Panc1 (cell line): ENCODE data around the gene MOB3C. TPM values are rescaled to one million over a fixed set of nuclear protein-coding genes. Genes with fewer than 3 reads are reported as not detected.

Source experiments
- ATAC-seq: fragments of 200-7000 bp; cut with Tn5 transposase; 2 replicates; pipeline ENCODE4 v1.9.1; 2020; ENCODE audit warnings: mild to moderate bottlenecking, moderate library complexity
- BruUV-seq: library from RNA; stranded (reverse); fragments of 400-500 nt; replicated peaks from 2 replicates; lab custom pipeline; 2021; lab: Mats Ljungman, UMichigan
- CTCF ChIA-PET: fragments of 300-600 bp; sonication (Branson Sonifier 250); formaldehyde crosslinking; loops from one replicate; lab custom pipeline; 2022; ENCODE audit warnings: antibody characterized with exemption; lab: Charles Lee
- POLR2A ChIA-PET: fragments of 300-600 bp; sonication (Branson Sonifier 250); formaldehyde crosslinking; loops from one replicate; lab custom pipeline; 2022; ENCODE audit warnings: antibody characterized with exemption; lab: Charles Lee
- DNase-seq: peaks from one replicate; pipeline ENCODE4 v3.0.0-alpha.2; 2010; ENCODE audit warnings: low read depth, low spot score
- H3K27ac ChIP-seq: 2 replicates; pipeline ENCODE4 v1.5.1; 2011; ENCODE audit warnings: mild to moderate bottlenecking, low read length, inconsistent platforms
- H3K27me3 ChIP-seq: fragments of 200-500 bp; sonication (Bioruptor generic); 2 replicates; pipeline ENCODE4 v1.6.0; 2014; ENCODE audit warnings: low read length, inconsistent platforms; ENCODE audit not compliant: control insufficient read depth, insufficient read depth
- H3K36me3 ChIP-seq: fragments of 200-500 bp; sonication (Bioruptor generic); 2 replicates; pipeline ENCODE4 v1.5.1; 2014; ENCODE audit warnings: inconsistent platforms, mild to moderate bottlenecking, low read length, moderate library complexity; ENCODE audit not compliant: control insufficient read depth, insufficient read depth
- H3K4me1 ChIP-seq: 2 replicates; pipeline ENCODE4 v1.5.1; 2011; ENCODE audit warnings: inconsistent platforms, mild to moderate bottlenecking, low read length, moderate library complexity; ENCODE audit not compliant: control insufficient read depth, insufficient read depth
- H3K4me3 ChIP-seq, 2 experiments: 2 replicates each; pipeline ENCODE4 v1.5.1; 2011 to 2012; ENCODE audit warnings: low read depth in 2 of 2, low read length in 2 of 2, mild to moderate bottlenecking in 2 of 2, inconsistent platforms in 1 of 2, moderate library complexity in 1 of 2
- H3K9me3 ChIP-seq: fragments of 200-500 bp; sonication (Bioruptor generic); 2 replicates; pipeline ENCODE4 v1.5.1; 2014; ENCODE audit warnings: low read depth, mild to moderate bottlenecking, inconsistent platforms, low read length, moderate library complexity; ENCODE audit not compliant: control insufficient read depth, insufficient read depth
- POLR2AphosphoS5 ChIP-seq: IDR thresholded peaks from 2 replicates; pipeline ENCODE4 v1.6.1; 2012; ENCODE audit warnings: mild to moderate bottlenecking, low read depth, low read length, moderate library complexity
- SIN3A ChIP-seq: IDR thresholded peaks from 2 replicates; pipeline ENCODE4 v1.6.1; 2012; ENCODE audit warnings: low read depth, mild to moderate bottlenecking, low read length, moderate library complexity, borderline replicate concordance; ENCODE audit not compliant: insufficient read depth
- TCF7L2 ChIP-seq: IDR thresholded peaks from 2 replicates; pipeline ENCODE4 v1.6.1; 2011; ENCODE audit warnings: mild to moderate bottlenecking, low read depth, low read length, inconsistent platforms
- in situ Hi-C: cut with HindIII; loops from 2 replicates; pipeline ENCODE4 v1.10.0; 2016; ENCODE audit warnings: low sequenced_read_pairs, low pct_unique_long_range_greater_than_20kb
- intact Hi-C: fragments of 100-400 bp; cut with micrococcal nuclease; formaldehyde crosslinking; loops from one replicate; pipeline ENCODE4 v1.10.0; 2022; ENCODE audit not compliant: unreplicated experiment
- total RNA-seq: library from RNA; stranded (reverse); gene quantifications from one replicate; pipeline ENCODE4 v1.2.1, GENCODE V29; 2021; ENCODE audit not compliant: unreplicated experiment
- TF ChIP-seq, protein P1 (sequence below), 2 experiments: IDR thresholded peaks; 2 replicates each; pipeline ENCODE4 v1.6.1; 2011 to 2012; ENCODE audit warnings: low read depth in 2 of 2, control low read depth in 1 of 2, low read length in 1 of 2, mild to moderate bottlenecking in 1 of 2, moderate library complexity in 1 of 2; ENCODE audit not compliant: insufficient read depth in 1 of 2
- TF ChIP-seq, protein P2 (sequence below): fragments of 450-650 bp; IDR thresholded peaks from 2 replicates; pipeline ENCODE4 v1.5.1; 2017; ENCODE audit warnings: mild to moderate bottlenecking

The MOB3C gene
- total RNA-seq, 1 experiment from 2014 or later: 10.5 TPM

DNA sequence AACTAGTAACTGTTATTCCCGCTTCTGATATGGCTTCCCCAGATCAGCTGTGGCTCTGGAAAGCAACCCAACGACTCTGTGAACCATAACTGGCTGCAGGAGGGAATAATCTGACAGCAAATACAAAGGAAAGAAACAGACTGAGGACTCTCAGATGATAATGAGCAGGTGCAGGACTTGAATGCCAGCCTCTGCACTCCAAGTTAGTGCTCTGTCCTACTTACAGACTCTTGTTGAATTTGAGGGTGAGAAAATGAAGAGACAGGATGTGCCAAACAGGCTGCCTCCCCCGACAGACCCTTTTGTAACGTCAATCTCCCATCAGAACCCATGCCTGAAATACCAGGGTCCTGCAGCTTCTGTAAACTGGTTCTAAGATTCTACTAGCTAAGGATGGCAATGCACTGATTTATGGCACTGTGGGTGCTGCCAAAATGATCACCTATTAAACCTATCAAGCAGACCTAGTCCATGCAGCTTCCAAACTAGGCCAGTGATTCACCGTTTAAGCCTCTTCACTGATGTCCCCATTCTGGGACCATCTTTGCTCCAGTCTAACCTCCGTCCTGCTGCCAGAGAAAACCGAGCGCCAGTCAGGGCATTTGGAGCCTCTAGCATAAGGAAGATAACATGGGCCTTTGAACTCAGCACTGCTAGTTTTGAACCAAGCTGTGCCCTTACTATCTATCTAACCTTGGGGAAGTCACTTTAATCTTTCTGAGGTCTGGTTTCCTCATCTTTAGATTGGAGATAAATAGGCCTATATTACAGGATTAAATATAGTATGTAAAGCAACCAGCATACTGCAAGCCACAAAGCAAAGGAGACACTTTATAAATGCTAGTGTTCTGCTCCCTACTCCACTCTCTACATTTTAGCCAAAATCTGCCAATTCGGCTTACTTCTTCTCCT is 17.3 kb downstream of the MOB3C start:
- Histone ChIP-seq H3K27me3 (no peaks in the 10 kb centered on the region), H3K36me3 (no peaks in the 10 kb centered on the region), H3K9me3 (no peaks in the 10 kb centered on the region), H3K4me1 (peaks cover 7% of the 10 kb centered on the region; the same call in 1 of the 2 replicates), H3K27ac (no peak overlapping the region), H3K4me3 (no peak overlapping the region)
- intact Hi-C loops (no loop called here), in situ Hi-C loops (no loop called here)
- POLR2A ChIA-PET: no interaction called here
- no peak for TF ChIP-seq SIN3A
- no peak for TF ChIP-seq POLR2AphosphoS5
- TF ChIP-seq, protein P1, sequence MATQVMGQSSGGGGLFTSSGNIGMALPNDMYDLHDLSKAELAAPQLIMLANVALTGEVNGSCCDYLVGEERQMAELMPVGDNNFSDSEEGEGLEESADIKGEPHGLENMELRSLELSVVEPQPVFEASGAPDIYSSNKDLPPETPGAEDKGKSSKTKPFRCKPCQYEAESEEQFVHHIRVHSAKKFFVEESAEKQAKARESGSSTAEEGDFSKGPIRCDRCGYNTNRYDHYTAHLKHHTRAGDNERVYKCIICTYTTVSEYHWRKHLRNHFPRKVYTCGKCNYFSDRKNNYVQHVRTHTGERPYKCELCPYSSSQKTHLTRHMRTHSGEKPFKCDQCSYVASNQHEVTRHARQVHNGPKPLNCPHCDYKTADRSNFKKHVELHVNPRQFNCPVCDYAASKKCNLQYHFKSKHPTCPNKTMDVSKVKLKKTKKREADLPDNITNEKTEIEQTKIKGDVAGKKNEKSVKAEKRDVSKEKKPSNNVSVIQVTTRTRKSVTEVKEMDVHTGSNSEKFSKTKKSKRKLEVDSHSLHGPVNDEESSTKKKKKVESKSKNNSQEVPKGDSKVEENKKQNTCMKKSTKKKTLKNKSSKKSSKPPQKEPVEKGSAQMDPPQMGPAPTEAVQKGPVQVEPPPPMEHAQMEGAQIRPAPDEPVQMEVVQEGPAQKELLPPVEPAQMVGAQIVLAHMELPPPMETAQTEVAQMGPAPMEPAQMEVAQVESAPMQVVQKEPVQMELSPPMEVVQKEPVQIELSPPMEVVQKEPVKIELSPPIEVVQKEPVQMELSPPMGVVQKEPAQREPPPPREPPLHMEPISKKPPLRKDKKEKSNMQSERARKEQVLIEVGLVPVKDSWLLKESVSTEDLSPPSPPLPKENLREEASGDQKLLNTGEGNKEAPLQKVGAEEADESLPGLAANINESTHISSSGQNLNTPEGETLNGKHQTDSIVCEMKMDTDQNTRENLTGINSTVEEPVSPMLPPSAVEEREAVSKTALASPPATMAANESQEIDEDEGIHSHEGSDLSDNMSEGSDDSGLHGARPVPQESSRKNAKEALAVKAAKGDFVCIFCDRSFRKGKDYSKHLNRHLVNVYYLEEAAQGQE (IDR thresholded peaks at IDR 0.05; ENCODE audit: insufficient read depth in 1 of 2, low read depth in 2 of 2, low read length in 1 of 2): no peak
- no peak for TF ChIP-seq TCF7L2
- TF ChIP-seq, protein P2, sequence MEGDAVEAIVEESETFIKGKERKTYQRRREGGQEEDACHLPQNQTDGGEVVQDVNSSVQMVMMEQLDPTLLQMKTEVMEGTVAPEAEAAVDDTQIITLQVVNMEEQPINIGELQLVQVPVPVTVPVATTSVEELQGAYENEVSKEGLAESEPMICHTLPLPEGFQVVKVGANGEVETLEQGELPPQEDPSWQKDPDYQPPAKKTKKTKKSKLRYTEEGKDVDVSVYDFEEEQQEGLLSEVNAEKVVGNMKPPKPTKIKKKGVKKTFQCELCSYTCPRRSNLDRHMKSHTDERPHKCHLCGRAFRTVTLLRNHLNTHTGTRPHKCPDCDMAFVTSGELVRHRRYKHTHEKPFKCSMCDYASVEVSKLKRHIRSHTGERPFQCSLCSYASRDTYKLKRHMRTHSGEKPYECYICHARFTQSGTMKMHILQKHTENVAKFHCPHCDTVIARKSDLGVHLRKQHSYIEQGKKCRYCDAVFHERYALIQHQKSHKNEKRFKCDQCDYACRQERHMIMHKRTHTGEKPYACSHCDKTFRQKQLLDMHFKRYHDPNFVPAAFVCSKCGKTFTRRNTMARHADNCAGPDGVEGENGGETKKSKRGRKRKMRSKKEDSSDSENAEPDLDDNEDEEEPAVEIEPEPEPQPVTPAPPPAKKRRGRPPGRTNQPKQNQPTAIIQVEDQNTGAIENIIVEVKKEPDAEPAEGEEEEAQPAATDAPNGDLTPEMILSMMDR: no peak
- DNase-seq: no peak
- no TSS peak for BruUV-seq
- no peak for ATAC-seq
- CTCF ChIA-PET: interaction anchor here (0.6 kb wide), 1 partner anchor 376 kb away, joined by 3 read pairs; no protein-coding TSS in a partner anchor

DNA sequence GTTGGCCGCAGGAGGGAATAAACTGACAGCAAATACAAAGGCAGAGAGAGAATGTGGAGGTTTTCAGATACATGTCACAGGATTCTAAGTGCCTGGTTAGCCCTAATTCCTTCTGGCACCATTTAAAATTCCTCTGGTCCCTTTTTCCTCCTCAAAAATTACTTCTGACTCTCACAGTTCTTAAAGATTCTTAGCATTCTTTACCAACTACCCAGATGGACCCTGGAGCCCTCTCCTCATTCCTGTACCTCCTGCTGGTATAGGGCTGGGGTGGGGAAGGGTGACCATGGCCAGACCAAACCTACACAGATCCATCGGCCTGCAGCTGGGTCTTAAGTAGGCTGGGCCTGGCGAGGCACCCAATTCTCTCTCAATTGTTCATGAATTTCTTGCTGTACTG is 19.8 kb downstream of the MOB3C start:
- ChIA-PET CTCF (no interaction called here), POLR2A (interaction anchor here (0.8 kb wide), 1 partner anchor 34 kb away, joined by 3 read pairs; no protein-coding TSS in a partner anchor)
- Histone ChIP-seq H3K36me3 (no peaks in the 10 kb centered on the region), H3K9me3 (no peaks in the 10 kb centered on the region), H3K4me3 (no peak overlapping the region), H3K4me1 (no peaks in the 10 kb centered on the region), H3K27me3 (no peaks in the 10 kb centered on the region), H3K27ac (no peak overlapping the region)
- no peak for TF ChIP-seq POLR2AphosphoS5
- no peak for TF ChIP-seq TCF7L2
- TF ChIP-seq, protein P1 (IDR thresholded peaks at IDR 0.05; ENCODE audit: insufficient read depth in 1 of 2, low read depth in 2 of 2, low read length in 1 of 2): no peak
- TF ChIP-seq, protein P2: no peak
- TF ChIP-seq SIN3A: no peak
- no TSS peak for BruUV-seq
- ATAC-seq: no peak
- intact Hi-C loops: no loop called here
- no peak for DNase-seq
- in situ Hi-C loops: no loop called here
